ENCODE results near the gene COTL1.

Gene COTL1

DNA sequence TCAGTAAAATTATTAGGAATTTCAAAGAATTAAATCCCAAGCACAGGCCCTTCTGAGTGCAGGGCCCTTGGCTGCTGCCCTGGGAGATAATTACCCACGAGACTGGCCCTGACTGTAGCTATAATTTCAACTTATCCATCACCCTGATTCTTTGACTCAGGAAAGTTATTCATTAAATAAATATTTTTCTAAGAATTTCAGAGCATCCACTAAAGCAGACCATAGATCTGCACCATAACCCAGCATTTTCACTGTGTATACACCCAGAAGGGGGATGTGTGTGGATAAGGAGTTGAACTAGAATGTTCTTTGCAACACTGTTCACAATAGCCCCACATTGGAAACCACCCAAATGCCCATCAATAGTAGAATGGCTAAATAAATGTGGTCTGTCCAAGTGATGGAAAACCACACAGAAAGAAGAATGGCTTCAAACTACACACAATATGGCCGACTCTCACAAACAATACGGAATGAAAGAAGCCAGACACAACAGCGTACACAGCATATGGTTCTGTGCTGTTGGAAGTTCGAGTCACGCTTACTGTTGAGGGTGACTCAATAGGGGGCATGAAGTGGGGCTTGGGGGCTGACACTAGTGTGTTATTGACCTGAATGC is 79.5 kb downstream of the COTL1 start:
- Histone ChIP-seq H3K36me3 (ENCODE audit: low read length) (no peaks in the 10 kb centered on the region), H3K4me2 (ENCODE audit: low read depth, low read length, poor library complexity, severe bottlenecking) (no peak overlapping the region), H3K9me2 (replicated peaks; ENCODE audit: insufficient read depth, low read length) (no peaks in the 10 kb centered on the region), H3K9me3 (ENCODE audit: insufficient read depth, low read length) (no peaks in the 10 kb centered on the region), H3K79me2 (ENCODE audit: insufficient read depth, low read length) (no peaks in the 10 kb centered on the region), H3K4me3 (ENCODE audit: insufficient read depth, low read length, poor library complexity, severe bottlenecking) (no peak overlapping the region), H3F3A (ENCODE audit: insufficient read depth) (no peaks in the 10 kb centered on the region), H3K27ac (ENCODE audit: low read depth, low read length) (no peak overlapping the region), H2AFZ (ENCODE audit: low read depth, low read length, severe bottlenecking) (no peak overlapping the region), H3K9ac (ENCODE audit: low read length) (no peak overlapping the region), H4K20me1 (ENCODE audit: low read depth, low read length) (no peaks in the 10 kb centered on the region), H3K27me3 (ENCODE audit: low read length) (no peaks in the 10 kb centered on the region)
- TF ChIP-seq EZH2phosphoT487 (conservative IDR thresholded peaks at IDR 0.05; ENCODE audit: low read length) = no peak
- TF ChIP-seq, protein P1, sequence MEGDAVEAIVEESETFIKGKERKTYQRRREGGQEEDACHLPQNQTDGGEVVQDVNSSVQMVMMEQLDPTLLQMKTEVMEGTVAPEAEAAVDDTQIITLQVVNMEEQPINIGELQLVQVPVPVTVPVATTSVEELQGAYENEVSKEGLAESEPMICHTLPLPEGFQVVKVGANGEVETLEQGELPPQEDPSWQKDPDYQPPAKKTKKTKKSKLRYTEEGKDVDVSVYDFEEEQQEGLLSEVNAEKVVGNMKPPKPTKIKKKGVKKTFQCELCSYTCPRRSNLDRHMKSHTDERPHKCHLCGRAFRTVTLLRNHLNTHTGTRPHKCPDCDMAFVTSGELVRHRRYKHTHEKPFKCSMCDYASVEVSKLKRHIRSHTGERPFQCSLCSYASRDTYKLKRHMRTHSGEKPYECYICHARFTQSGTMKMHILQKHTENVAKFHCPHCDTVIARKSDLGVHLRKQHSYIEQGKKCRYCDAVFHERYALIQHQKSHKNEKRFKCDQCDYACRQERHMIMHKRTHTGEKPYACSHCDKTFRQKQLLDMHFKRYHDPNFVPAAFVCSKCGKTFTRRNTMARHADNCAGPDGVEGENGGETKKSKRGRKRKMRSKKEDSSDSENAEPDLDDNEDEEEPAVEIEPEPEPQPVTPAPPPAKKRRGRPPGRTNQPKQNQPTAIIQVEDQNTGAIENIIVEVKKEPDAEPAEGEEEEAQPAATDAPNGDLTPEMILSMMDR (IDR thresholded peaks at IDR 0.05; ENCODE audit: insufficient read depth, low read length, poor library complexity, severe bottlenecking) = no peak

DNA sequence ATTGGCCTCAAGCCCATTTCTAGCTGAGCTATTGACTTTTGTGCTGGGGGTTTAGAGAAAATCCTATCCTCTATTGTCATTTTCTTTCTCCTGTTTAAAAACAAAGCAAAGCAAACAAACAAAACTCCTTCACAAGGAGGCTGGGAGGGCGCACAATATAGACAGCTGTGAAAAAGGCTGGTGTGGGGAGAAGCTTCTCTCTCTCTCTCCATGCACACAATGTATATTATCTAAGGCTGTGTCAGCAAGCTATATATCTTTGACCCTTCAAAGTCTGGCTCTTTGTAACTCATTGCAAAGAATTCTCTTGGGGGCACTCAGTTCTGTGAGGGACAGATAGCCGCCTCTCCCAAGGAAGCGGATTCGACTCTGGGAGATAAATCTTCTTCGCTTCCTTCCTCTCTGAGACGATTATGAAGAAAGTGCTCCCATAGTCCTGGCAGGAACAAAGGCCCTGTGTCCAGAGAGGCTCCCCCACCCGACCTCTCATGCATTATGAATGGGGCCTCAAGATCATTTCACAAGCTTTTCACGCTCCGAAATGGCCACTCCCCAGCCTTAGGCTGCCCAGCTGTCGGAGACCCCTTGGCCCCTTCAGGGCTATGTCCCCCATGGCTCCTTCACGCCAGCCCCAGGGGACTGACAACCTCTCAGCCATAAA is 80.3 kb downstream of the COTL1 start:
- Histone ChIP-seq H3F3A (ENCODE audit: insufficient read depth) (no peaks in the 10 kb centered on the region), H3K27me3 (ENCODE audit: low read length) (no peaks in the 10 kb centered on the region), H3K27ac (ENCODE audit: low read depth, low read length) (no peak overlapping the region), H3K9me3 (ENCODE audit: insufficient read depth, low read length) (no peaks in the 10 kb centered on the region), H3K9ac (ENCODE audit: low read length) (no peak overlapping the region), H4K20me1 (ENCODE audit: low read depth, low read length) (no peaks in the 10 kb centered on the region), H3K4me3 (ENCODE audit: insufficient read depth, low read length, poor library complexity, severe bottlenecking) (no peak overlapping the region), H3K36me3 (ENCODE audit: low read length) (no peaks in the 10 kb centered on the region), H3K4me2 (ENCODE audit: low read depth, low read length, poor library complexity, severe bottlenecking) (no peak overlapping the region), H2AFZ (ENCODE audit: low read depth, low read length, severe bottlenecking) (no peak overlapping the region), H3K79me2 (ENCODE audit: insufficient read depth, low read length) (no peaks in the 10 kb centered on the region), H3K9me2 (replicated peaks; ENCODE audit: insufficient read depth, low read length) (no peaks in the 10 kb centered on the region)
- no peak for TF ChIP-seq EZH2phosphoT487 (conservative IDR thresholded peaks at IDR 0.05; ENCODE audit: low read length)
- TF ChIP-seq, protein P1 (IDR thresholded peaks at IDR 0.05; ENCODE audit: insufficient read depth, low read length, poor library complexity, severe bottlenecking) = no peak

DNA sequence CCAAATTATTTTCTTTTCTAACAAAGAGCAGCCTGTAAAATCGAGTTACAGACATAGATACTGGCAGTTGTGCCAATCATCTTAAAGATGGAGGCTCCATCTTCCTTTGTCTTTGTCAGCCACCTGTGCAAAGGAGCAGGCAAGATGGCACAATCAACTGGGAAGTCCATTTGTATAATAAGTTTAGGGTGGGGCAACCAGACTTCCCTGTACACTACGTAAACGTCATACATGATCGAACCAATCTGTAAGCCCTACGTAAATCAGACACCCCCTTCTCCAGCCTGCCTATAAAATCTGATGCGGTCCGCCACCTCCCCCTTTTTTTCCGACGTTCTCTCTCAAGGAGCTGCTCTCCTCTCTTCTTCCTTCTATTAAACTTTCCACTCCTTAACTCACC is 82.0 kb downstream of the COTL1 start:
- Histone ChIP-seq H3K9ac (ENCODE audit: low read length) (no peak overlapping the region), H3K9me2 (replicated peaks; ENCODE audit: insufficient read depth, low read length) (no peaks in the 10 kb centered on the region), H3K79me2 (ENCODE audit: insufficient read depth, low read length) (no peaks in the 10 kb centered on the region), H3K4me2 (ENCODE audit: low read depth, low read length, poor library complexity, severe bottlenecking) (no peak overlapping the region), H2AFZ (ENCODE audit: low read depth, low read length, severe bottlenecking) (no peak overlapping the region), H3K36me3 (ENCODE audit: low read length) (no peaks in the 10 kb centered on the region), H3K9me3 (ENCODE audit: insufficient read depth, low read length) (no peaks in the 10 kb centered on the region), H3K4me3 (ENCODE audit: insufficient read depth, low read length, poor library complexity, severe bottlenecking) (no peak overlapping the region), H3K27ac (ENCODE audit: low read depth, low read length) (no peak overlapping the region), H3F3A (ENCODE audit: insufficient read depth) (no peaks in the 10 kb centered on the region), H3K27me3 (ENCODE audit: low read length) (no peaks in the 10 kb centered on the region), H4K20me1 (ENCODE audit: low read depth, low read length) (no peaks in the 10 kb centered on the region)
- no peak for TF ChIP-seq EZH2phosphoT487 (conservative IDR thresholded peaks at IDR 0.05; ENCODE audit: low read length)
- TF ChIP-seq, protein P1 (IDR thresholded peaks at IDR 0.05; ENCODE audit: insufficient read depth, low read length, poor library complexity, severe bottlenecking) = no peak
